ENCODE measurements around the gene ARHGEF40.

ARHGEF40 gene

GRCh38 chr14:21078726-21079125 is 8.6 kb downstream of the ARHGEF40 start:
- Histone ChIP-seq H3K27me3 (ENCODE audit: insufficient read depth, poor library complexity, severe bottlenecking) (no peaks in the 10 kb centered on the region), H3K4me3 (replicated peaks; ENCODE audit: insufficient read depth, low read length) (no peak overlapping the region), H3K27ac (replicated peaks) (no peak overlapping the region)
- no peak for TF ChIP-seq SPI1 (IDR thresholded peaks at IDR 0.05; ENCODE audit: borderline replicate concordance, low read depth)
- TF ChIP-seq CTCF (IDR thresholded peaks at IDR 0.05; ENCODE audit: insufficient read depth, low read length): no peak
- TF ChIP-seq, protein P1, sequence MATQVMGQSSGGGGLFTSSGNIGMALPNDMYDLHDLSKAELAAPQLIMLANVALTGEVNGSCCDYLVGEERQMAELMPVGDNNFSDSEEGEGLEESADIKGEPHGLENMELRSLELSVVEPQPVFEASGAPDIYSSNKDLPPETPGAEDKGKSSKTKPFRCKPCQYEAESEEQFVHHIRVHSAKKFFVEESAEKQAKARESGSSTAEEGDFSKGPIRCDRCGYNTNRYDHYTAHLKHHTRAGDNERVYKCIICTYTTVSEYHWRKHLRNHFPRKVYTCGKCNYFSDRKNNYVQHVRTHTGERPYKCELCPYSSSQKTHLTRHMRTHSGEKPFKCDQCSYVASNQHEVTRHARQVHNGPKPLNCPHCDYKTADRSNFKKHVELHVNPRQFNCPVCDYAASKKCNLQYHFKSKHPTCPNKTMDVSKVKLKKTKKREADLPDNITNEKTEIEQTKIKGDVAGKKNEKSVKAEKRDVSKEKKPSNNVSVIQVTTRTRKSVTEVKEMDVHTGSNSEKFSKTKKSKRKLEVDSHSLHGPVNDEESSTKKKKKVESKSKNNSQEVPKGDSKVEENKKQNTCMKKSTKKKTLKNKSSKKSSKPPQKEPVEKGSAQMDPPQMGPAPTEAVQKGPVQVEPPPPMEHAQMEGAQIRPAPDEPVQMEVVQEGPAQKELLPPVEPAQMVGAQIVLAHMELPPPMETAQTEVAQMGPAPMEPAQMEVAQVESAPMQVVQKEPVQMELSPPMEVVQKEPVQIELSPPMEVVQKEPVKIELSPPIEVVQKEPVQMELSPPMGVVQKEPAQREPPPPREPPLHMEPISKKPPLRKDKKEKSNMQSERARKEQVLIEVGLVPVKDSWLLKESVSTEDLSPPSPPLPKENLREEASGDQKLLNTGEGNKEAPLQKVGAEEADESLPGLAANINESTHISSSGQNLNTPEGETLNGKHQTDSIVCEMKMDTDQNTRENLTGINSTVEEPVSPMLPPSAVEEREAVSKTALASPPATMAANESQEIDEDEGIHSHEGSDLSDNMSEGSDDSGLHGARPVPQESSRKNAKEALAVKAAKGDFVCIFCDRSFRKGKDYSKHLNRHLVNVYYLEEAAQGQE (IDR thresholded peaks at IDR 0.05; ENCODE audit: insufficient replicate concordance, low read depth): no peak
- TF ChIP-seq GABPA (IDR thresholded peaks at IDR 0.05; ENCODE audit: low read depth): no peak
- no peak for DNase-seq (ENCODE audit: low read depth in 1 of 2, low spot score in 1 of 2)

- TF ChIP-seq, protein P1 (IDR thresholded peaks at IDR 0.05; ENCODE audit: insufficient replicate concordance, low read depth): no peak
- no peak for TF ChIP-seq POLR2AphosphoS5 (IDR thresholded peaks at IDR 0.05; ENCODE audit: low read depth)
- TF ChIP-seq SPI1 (IDR thresholded peaks at IDR 0.05; ENCODE audit: borderline replicate concordance, low read depth): no peak
- no peak for TF ChIP-seq CTCF (IDR thresholded peaks at IDR 0.05; ENCODE audit: insufficient read depth, low read length)
- TF ChIP-seq GABPA (IDR thresholded peaks at IDR 0.05; ENCODE audit: low read depth): no peak
- DNase-seq (ENCODE audit: low read depth in 1 of 2, low spot score in 1 of 2): no peak
- Histone ChIP-seq H3K4me3 (replicated peaks; ENCODE audit: insufficient read depth, low read length) (no peak overlapping the region), H3K27ac (replicated peaks) (no peak overlapping the region), H3K27me3 (ENCODE audit: insufficient read depth, poor library complexity, severe bottlenecking) (no peaks in the 10 kb centered on the region)
Observed at GRCh38 chr14:21081521-21082142, 11.5 kb downstream of the ARHGEF40 start.

- TF ChIP-seq POLR2AphosphoS5 (IDR thresholded peaks at IDR 0.05; ENCODE audit: low read depth): no peak
- no peak for TF ChIP-seq GABPA (IDR thresholded peaks at IDR 0.05; ENCODE audit: low read depth)
- TF ChIP-seq, protein P1 (IDR thresholded peaks at IDR 0.05; ENCODE audit: insufficient replicate concordance, low read depth): no peak
- no peak for TF ChIP-seq SPI1 (IDR thresholded peaks at IDR 0.05; ENCODE audit: borderline replicate concordance, low read depth)
- no peak for TF ChIP-seq CTCF (IDR thresholded peaks at IDR 0.05; ENCODE audit: insufficient read depth, low read length)
- no peak overlapping the region for H3K4me3 ChIP-seq (replicated peaks; ENCODE audit: insufficient read depth, low read length)
- DNase-seq (ENCODE audit: low read depth in 1 of 2, low spot score in 1 of 2): no peak
- peak overlapping the region; percentile 73; the same call in 1 of the 2 replicates for H3K27ac ChIP-seq (replicated peaks)
- H3K27me3 ChIP-seq (ENCODE audit: insufficient read depth, poor library complexity, severe bottlenecking): no peaks in the 10 kb centered on the region
Observed at GRCh38 chr14:21083565-21084325, 13.6 kb downstream of the ARHGEF40 start.

All from HL-60 (cell line).